NCI-H2029 (cell line): ENCODE results near the gene BBC3.
"Not testable (repeated sequence)": the region's sequence is repeated elsewhere in the genome, so short reads cannot be mapped to it uniquely, and the experiment has no call there.

Experiments used
- DNase-seq: peaks from one replicate; lab custom pipeline; 2025; lab: John Stamatoyannopoulos, UW

The BBC3 gene, protein sequence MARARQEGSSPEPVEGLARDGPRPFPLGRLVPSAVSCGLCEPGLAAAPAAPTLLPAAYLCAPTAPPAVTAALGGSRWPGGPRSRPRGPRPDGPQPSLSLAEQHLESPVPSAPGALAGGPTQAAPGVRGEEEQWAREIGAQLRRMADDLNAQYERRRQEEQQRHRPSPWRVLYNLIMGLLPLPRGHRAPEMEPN

DNA sequence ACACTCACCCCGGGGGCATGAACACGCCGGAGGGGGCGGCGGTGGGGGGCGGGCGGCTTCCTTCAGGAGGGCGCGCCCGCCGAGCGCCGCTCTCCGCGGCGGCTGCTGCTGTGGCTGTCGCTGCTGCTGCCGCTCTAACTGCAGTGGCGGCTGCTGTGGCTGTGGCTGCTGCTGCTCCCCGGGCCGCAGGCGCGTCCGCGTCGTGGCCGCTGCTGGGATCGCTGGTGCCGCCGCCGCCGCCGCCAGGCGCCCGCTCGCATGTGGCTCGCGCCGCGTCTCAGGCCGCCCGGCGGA is at the start of gene BBC3:
Gene BBC3, minus strand, starts transcription at position 279 of the 294 bp plus-strand sequence. CDS start 2,768 bp downstream, outside the sequence.
- DNase-seq: no peak

- no peak for DNase-seq
These were observed 49.3 kb upstream of the BBC3 start for GRCh38 chr19:47280183-47280797.

GRCh38 chr19:47276513-47276912 is 45.5 kb upstream of the BBC3 start:
- DNase-seq: not testable (repeated sequence)

DNA sequence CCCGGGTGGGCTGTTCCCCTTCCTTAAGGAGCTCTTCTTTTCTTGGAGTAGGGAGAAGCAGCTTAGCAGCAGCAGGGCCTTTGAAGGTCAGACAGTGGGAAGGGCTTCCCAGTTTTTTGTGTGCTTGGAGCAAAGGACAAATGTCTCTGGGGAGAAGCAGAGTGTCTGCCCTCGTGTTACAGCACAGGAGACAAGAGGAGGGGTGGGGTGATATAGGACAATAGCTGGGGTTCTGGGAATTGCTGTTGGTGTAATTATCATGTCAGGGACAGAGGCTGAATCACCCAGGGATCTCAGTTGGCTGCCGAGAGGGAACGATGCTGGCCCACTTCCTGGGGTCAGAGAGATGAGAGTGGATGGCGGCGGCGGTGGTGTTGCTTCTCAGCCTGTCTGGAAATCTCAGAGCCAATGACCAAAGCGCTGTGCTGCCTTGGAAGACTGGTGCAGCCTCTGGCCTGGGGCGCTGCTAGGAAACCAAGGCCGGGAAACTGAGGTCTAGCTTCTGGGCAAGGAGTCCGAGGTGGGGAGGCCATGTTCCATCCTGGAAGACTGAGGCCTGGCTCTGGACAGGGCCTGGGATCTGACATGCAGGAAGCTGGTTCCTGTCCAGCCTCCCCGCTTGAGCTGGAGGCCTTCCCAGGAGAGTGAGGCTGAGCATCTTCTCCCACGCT is 44.9 kb upstream of the BBC3 start:
- no peak for DNase-seq

- no peak for DNase-seq
These were observed 44.1 kb upstream of the BBC3 start for GRCh38 chr19:47274891-47275761.

DNA sequence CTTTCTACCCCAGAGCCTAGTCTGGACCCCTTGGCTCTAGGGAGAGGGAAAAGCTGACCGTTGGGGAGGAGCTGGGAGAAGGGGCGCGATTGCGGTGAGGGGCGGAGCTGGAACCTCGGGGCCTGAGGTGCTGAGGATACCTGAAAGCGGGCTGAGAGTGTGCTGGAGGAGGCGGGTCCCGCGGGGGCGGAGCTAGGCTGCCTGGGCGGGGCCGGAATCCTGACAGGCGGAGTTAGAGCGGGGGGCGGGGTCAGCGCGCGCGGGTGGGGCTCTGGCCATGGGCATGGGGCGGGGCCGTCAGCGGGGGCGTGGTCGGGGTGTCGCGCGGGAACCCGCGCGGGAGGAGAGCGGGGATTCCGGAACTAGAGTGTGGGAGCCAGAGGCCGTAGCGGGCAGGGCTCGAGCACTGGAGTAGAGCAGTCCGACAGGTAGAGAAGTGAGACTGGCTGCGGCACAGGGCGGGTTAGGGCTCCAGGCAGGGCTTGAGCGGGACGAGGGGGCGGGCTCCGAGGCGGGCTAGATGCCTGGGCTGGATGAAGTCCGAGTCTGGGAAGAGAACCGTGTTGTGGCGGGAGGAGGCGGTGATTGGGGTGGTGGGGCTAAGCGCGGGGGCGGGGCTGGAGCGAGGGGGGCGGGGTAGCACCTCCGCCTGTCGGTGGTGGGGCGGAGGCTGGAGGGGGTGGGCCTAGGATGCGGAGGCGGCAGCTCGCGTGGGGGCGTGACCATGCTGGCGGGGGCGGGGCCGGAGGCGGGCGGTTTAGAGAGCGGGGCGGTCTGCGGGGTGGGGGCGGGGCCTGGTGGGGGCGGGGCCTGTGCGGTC is 43.3 kb upstream of the BBC3 start, which contains the start of gene INAFM1:
Gene INAFM1, plus strand, starts transcription at position 815 of the 820 bp plus-strand sequence. CDS start 35 bp downstream, outside the sequence.
- DNase-seq: peak; percentile 90

DNA sequence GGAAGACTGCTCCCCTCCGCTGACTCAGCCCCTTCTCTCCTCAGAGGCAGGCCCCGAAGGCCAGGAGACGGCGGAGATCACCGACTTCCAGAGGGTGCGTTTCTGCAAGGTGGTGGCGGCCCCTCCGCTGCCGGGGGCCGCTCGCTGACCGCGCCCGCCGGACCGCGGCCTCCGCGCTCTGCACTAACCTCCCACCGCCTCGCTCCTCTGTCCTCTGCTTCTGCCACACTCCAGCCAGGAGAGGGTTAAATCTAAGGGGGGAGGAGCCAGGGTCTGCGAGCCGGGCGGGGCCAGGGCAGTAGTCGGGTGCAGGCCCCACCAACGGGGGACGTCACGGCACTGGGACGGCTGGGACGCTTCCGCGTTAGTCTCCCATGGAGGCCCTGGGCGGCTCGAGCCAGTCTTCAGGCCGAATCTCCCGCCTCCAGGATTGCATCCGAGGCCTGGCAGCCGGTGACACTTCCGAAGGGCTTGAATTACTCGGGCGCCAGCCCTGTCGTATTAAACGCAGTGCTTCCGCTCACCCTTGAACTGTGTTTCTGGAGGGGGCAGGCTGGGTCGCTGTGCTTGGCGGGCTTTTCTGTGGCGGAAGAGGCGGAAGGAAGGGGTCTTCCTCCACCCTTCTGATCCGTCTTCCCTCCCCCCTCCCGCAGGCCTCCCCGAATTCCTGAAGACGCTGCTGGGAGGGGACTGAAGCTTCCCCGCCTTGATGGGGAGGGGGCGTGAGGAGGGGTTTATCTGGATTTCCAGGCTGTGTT is 42.5 kb upstream of the BBC3 start:
- peak; percentile 90 for DNase-seq

GRCh38 chr19:47272448-47273312 is 41.7 kb upstream of the BBC3 start:
- DNase-seq: no peak

GRCh38 chr19:47271949-47272348 is 41.0 kb upstream of the BBC3 start:
- DNase-seq: no peak

DNA sequence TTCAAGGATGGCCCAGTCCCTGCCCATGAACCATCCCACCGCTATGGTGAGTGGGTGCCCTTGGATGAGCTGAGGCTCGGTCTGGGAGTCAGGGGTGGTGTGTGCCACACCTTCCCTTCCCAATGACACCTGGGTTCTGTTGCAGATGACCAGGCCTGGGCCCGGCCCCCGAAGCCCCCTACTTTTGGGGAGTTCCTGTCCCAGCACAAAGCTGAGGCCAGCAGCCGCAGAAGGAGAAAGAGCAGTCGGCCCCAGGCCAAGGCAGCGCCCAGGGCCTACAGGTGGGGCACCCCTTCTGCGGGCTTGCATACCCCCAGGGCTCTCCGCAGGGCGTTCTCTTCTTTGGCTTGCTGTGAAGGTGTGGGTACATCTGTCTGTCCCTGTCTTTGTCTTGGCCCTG is 39.4 kb upstream of the BBC3 start:
- DNase-seq: no peak

- DNase-seq: no peak
These were observed 38.6 kb upstream of the BBC3 start for GRCh38 chr19:47269596-47269995.

- DNase-seq: no peak
These were observed 37.0 kb upstream of the BBC3 start for GRCh38 chr19:47268028-47268427.

DNA sequence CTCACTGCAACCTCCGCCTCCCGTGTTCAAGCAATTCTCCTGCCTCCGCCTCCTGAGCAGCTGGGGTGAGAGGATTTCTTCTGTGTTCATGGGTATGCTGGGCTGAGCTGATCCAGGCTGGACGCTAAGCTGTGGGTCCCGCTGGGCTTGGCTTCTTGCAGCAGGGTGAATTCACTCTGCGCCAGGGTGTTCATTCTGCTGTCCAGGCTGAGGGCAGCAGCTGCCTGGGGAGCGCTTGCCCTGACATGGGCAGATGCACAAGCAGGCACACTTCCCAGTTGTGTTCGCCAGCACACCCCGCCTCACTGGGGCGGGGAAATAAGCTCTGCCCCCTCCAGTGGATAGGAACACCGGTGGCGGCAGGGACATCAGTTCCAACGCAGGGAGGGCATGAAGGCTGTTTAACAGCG is 36.4 kb upstream of the BBC3 start:
- no peak for DNase-seq

- no peak for DNase-seq
These were observed 35.5 kb upstream of the BBC3 start for GRCh38 chr19:47266401-47266941.

DNA sequence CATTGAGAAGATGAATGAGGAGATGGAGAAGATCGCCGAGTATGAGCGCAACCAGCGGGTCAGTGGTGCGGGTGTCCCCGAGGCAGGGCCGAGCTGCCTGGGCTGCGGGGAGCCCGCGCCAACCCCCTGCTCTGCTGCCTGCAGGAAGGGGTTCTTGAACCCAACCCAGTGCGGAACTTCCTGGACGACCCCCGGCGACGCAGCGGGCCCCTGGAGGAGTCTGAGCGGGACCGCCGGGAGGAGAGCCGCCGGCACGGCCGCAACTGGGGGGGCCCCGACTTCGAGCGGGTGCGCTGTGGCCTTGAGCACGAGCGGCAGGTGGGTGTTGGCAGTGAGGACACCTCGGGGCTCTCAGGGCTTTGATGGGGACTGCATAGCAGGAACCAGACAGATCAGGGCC is 33.6 kb upstream of the BBC3 start:
- no peak for DNase-seq

DNA sequence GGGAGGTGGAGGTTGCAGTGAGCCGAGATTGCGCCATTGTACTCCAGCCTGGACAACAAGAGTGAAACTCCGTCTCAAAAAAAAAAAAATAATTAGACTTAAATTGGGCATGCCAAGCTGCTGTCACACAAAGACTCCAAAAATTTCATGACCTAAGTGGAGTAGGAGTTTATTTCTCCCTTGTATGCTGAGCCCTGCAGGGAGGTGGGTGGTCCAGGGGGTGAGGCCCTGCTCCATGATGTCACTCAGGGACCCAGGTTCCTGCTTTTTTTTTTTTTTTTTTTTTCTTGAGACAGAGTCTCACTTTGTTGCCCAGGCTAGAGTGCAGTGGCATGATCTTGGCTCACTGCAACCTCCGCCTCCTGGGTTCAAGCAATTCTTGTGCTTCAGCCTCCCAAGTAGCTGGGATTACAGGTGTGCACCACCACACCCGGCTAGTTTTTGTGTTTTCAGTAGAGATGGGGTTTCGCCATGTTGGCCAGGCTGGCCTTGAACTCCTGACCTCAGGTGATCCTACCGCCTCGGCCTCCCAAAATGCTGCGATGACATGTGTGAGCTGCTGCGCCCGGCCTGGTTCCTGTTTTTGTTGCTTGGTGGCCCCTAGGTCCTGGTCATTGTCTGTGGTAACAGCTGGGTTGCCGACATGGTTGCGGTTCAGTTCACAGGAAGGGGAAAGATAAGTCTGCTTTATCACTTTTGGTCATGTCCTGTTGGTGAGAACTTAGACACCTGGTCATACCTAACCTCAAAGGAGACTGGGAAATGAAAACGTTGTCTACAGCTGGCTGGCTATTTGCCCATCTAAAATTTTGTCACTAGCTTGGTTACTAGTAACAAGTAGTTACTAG is 31.2 kb upstream of the BBC3 start:
- DNase-seq: not testable (repeated sequence)

DNA sequence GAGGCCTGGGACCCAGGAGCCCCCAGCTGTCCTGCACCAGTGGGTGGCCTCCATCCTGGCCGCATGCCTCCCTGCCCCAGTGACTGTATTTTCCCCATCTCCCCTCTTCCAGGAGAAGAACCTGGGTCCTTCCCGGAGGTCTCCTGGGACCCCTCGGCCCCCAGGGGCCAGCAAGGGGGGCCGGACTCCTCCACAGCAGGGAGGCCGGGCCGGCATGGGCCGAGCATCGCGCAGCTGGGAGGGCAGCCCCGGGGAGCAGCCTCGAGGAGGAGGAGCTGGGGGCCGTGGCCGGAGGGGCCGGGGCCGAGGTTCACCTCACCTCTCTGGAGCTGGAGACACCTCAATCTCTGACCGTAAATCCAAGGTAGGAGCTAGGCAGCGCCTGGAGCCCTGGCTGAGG is 29.5 kb upstream of the BBC3 start:
- no peak for DNase-seq

GRCh38 chr19:47258895-47259555 is 28.0 kb upstream of the BBC3 start:
- DNase-seq: no peak
